Measurements from ENCODE around the gene PIGS.
"Not testable (repeated sequence)": the region's sequence is repeated elsewhere in the genome, so short reads cannot be mapped to it uniquely, and the experiment has no call there.

PIGS gene

GRCh38 chr17:28523186-28523585, 48.1 kb downstream of the PIGS start:
- no peak for TF ChIP-seq POLR2AphosphoS5 (IDR thresholded peaks at IDR 0.05; ENCODE audit: low read depth)
- no peak for TF ChIP-seq GABPA (IDR thresholded peaks at IDR 0.05; ENCODE audit: low read depth)
- no peak for TF ChIP-seq REST (IDR thresholded peaks at IDR 0.05; ENCODE audit: insufficient replicate concordance, low read depth)
- TF ChIP-seq CTCF (IDR thresholded peaks at IDR 0.05; ENCODE audit: insufficient read depth, low read length): no peak
- TF ChIP-seq SPI1 (IDR thresholded peaks at IDR 0.05; ENCODE audit: borderline replicate concordance, low read depth): no peak
- Histone ChIP-seq H3K27ac (replicated peaks) (no peak overlapping the region), H3K27me3 (ENCODE audit: insufficient read depth, poor library complexity, severe bottlenecking) (no peaks in the 10 kb centered on the region), H3K4me3 (replicated peaks; ENCODE audit: insufficient read depth, low read length) (no peak overlapping the region)
- no peak for DNase-seq (ENCODE audit: low read depth in 1 of 2, low spot score in 1 of 2)

GRCh38 chr17:28522281-28522680, 49.0 kb downstream of the PIGS start:
- not testable (repeated sequence) for H3K4me3 ChIP-seq (replicated peaks; ENCODE audit: insufficient read depth, low read length); H3K27me3 ChIP-seq (ENCODE audit: insufficient read depth, poor library complexity, severe bottlenecking); H3K27ac ChIP-seq (replicated peaks); DNase-seq (ENCODE audit: low read depth in 1 of 2, low spot score in 1 of 2)

- Histone ChIP-seq H3K27me3 (ENCODE audit: insufficient read depth, poor library complexity, severe bottlenecking) (no peaks in the 10 kb centered on the region), H3K27ac (replicated peaks) (no peak overlapping the region), H3K4me3 (replicated peaks; ENCODE audit: insufficient read depth, low read length) (no peak overlapping the region)
- no peak for TF ChIP-seq POLR2AphosphoS5 (IDR thresholded peaks at IDR 0.05; ENCODE audit: low read depth)
- TF ChIP-seq GABPA (IDR thresholded peaks at IDR 0.05; ENCODE audit: low read depth): no peak
- TF ChIP-seq SPI1 (IDR thresholded peaks at IDR 0.05; ENCODE audit: borderline replicate concordance, low read depth): no peak
- no peak for TF ChIP-seq CTCF (IDR thresholded peaks at IDR 0.05; ENCODE audit: insufficient read depth, low read length)
- no peak for TF ChIP-seq REST (IDR thresholded peaks at IDR 0.05; ENCODE audit: insufficient replicate concordance, low read depth)
- DNase-seq (ENCODE audit: low read depth in 1 of 2, low spot score in 1 of 2): no peak
These were observed 49.8 kb downstream of the PIGS start for GRCh38 chr17:28521311-28522085.

GRCh38 chr17:28520687-28521086, 50.6 kb downstream of the PIGS start:
- Histone ChIP-seq H3K27me3 (ENCODE audit: insufficient read depth, poor library complexity, severe bottlenecking) (no peaks in the 10 kb centered on the region), H3K27ac (replicated peaks) (no peak overlapping the region), H3K4me3 (replicated peaks; ENCODE audit: insufficient read depth, low read length) (no peak overlapping the region)
- TF ChIP-seq GABPA (IDR thresholded peaks at IDR 0.05; ENCODE audit: low read depth): no peak
- TF ChIP-seq REST (IDR thresholded peaks at IDR 0.05; ENCODE audit: insufficient replicate concordance, low read depth): no peak
- TF ChIP-seq SPI1 (IDR thresholded peaks at IDR 0.05; ENCODE audit: borderline replicate concordance, low read depth): no peak
- TF ChIP-seq CTCF (IDR thresholded peaks at IDR 0.05; ENCODE audit: insufficient read depth, low read length): no peak
- TF ChIP-seq POLR2AphosphoS5 (IDR thresholded peaks at IDR 0.05; ENCODE audit: low read depth): no peak
- DNase-seq (ENCODE audit: low read depth in 1 of 2, low spot score in 1 of 2): no peak
